ENCODE measurements around the gene GPR107.

GPR107 gene

DNA sequence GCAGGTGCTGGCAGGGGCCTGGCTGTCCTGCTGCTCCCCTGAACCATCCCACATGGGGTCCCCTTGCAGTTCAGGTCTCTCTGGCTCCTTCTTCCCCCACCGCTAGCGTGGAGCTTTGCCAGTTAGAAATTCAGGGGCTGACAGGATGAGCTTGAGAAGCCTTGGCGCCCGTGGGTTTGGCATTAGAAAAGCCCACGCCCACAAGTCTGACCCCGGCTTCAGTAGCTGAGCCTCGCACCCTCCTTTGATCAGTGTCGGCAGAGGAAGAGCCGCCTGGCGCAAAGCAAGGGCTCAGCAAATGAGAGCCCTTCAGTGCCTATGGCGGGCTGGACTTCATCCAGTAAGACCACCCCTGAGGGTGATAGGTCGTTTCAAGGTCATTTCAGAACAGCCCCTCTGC lies 88.3 kb downstream of the GPR107 start:
- H3K27ac Mint-ChIP-seq, result no peak overlapping the region
- peaks cover 39% of the 10 kb centered on the region for H3K4me1 Mint-ChIP-seq
- peaks cover 6% of the 10 kb centered on the region for H3K36me3 Mint-ChIP-seq
- no peaks in the 10 kb centered on the region for H3K9me3 Mint-ChIP-seq
- no peak for ATAC-seq
- H3K4me3 Mint-ChIP-seq, result no peak overlapping the region
- H3K27me3 Mint-ChIP-seq, result peaks cover 33% of the 10 kb centered on the region

DNA sequence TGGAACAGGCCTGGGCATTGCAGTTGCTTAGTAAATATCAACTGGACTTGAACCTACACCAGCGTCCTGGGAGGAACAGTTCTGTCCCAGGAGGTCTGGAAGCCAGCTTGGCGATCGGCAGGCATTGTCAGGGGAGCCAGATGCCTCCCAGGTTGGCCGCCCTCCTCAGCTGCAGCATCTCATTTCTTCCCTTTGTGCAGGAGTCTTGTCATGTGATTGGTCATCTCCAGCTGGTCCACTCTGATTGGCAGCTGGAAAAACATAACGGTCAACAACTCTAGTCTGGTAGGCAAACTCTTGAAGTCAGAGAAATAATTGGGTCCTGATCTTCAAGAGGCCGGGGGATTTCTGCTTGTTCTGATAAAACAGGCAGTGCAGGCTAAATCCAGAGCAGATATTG lies 88.9 kb downstream of the GPR107 start:
- Mint-ChIP-seq H3K36me3 (peaks cover 4% of the 10 kb centered on the region), H3K9me3 (no peaks in the 10 kb centered on the region), H3K4me1 (peaks cover 39% of the 10 kb centered on the region), H3K27me3 (peaks cover 39% of the 10 kb centered on the region), H3K4me3 (no peak overlapping the region), H3K27ac (no peak overlapping the region)
- ATAC-seq, result no peak

GRCh38 chr9:130143279-130143893 lies 89.7 kb downstream of the GPR107 start:
- Mint-ChIP-seq H3K4me3 (no peak overlapping the region), H3K36me3 (peaks cover 4% of the 10 kb centered on the region), H3K4me1 (peaks cover 39% of the 10 kb centered on the region), H3K27me3 (peaks cover 46% of the 10 kb centered on the region), H3K9me3 (no peaks in the 10 kb centered on the region), H3K27ac (peak overlapping the region; percentile 21)
- ATAC-seq, result no peak

DNA sequence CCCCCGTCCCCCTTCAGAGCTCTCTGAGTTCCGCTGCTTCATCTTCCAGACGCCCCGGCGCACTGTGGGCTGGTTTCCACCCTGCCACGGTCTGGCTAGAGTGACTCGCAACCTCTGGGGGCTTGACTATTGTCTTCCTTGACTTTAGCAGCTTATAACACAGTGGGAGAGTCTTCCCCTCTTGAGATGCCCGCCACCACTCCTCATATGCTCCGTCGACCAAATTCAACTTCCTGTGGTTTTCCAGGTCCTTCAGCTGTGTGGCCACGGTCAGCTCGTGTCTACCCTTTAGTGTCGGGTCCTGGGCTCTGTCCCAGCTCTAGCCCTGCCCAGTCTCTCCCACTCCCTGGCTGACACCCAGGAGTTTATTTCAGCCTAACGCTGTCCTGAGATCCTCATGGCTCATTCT lies 90.3 kb downstream of the GPR107 start:
- peaks cover 4% of the 10 kb centered on the region for H3K36me3 Mint-ChIP-seq
- H3K27ac Mint-ChIP-seq, result peak overlapping the region; percentile 21
- ATAC-seq, result peak; percentile 37
- peaks cover 39% of the 10 kb centered on the region for H3K4me1 Mint-ChIP-seq
- H3K27me3 Mint-ChIP-seq, result peaks cover 52% of the 10 kb centered on the region
- H3K9me3 Mint-ChIP-seq, result no peaks in the 10 kb centered on the region
- H3K4me3 Mint-ChIP-seq, result no peak overlapping the region

DNA sequence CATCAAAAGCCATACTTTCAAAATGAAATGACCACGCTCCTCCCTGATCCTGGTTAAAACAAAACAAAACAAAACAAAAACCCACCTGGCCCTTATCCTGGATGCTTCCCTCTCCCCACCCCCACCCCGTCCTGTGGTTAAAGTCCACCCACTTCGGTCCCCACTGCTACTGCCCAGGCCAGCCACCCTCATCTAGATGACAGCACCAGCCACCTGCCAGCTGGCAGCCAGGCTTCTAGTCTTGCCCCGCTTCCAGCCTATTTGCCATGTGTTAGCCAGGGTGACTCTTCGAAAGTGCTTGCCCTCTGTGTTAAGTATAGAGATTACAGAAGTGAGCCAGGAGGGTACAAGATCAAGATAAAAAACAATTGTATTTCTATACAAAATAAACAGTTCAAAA lies 91.0 kb downstream of the GPR107 start:
- no peaks in the 10 kb centered on the region for H3K36me3 Mint-ChIP-seq
- H3K27ac Mint-ChIP-seq, result peak overlapping the region; percentile 21
- no peaks in the 10 kb centered on the region for H3K9me3 Mint-ChIP-seq
- no peak for ATAC-seq
- H3K27me3 Mint-ChIP-seq, result peaks cover 56% of the 10 kb centered on the region
- H3K4me3 Mint-ChIP-seq, result no peak overlapping the region
- H3K4me1 Mint-ChIP-seq, result peaks cover 33% of the 10 kb centered on the region

DNA sequence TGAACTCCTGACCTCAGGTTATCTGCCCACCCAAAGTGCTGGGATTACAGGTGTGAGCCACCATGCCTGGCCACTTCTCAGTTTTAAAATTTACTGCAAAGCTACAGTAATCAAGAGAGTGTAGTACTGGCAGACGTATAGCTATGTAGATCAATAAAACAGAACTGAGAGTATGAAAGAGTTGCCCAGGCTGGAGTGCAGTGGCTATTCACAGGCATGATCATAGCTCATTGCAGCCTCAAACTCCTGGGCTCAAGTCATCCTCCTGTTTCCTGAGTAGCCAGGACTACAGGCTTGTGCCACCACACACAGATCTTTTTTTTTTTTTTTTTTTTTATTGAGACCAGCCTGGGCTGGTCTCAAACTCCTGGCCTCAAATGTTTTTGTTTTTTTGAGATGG lies 92.0 kb downstream of the GPR107 start:
- H3K9me3 Mint-ChIP-seq, result no peaks in the 10 kb centered on the region
- H3K4me3 Mint-ChIP-seq, result no peak overlapping the region
- H3K27me3 Mint-ChIP-seq, result peaks cover 56% of the 10 kb centered on the region
- ATAC-seq, result no peak
- H3K36me3 Mint-ChIP-seq, result no peaks in the 10 kb centered on the region
- H3K27ac Mint-ChIP-seq, result no peak overlapping the region
- H3K4me1 Mint-ChIP-seq, result peaks cover 26% of the 10 kb centered on the region

DNA sequence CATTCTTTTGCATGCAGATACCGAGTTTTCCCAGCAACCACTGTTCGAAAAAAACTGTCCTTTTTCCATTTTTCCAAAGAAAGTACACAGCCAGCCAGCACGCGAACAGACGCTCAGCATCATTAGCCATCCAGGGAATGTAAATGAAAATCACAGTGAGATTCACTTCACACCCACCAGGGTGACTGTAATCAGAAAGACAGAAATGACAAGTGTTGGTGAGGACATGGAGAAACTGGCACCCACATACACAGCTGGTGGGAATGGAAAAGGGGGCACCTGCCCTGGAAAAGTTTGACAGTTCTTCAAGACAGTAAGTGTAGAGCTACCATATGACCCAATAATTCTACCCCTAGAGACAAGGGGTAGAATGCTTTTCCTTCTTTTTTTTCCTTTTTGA lies 93.5 kb downstream of the GPR107 start:
- no peak for ATAC-seq
- H3K9me3 Mint-ChIP-seq, result no peaks in the 10 kb centered on the region
- H3K27me3 Mint-ChIP-seq, result peaks cover 56% of the 10 kb centered on the region
- no peak overlapping the region for H3K4me3 Mint-ChIP-seq
- H3K4me1 Mint-ChIP-seq, result peaks cover 15% of the 10 kb centered on the region
- no peaks in the 10 kb centered on the region for H3K36me3 Mint-ChIP-seq
- H3K27ac Mint-ChIP-seq, result no peak overlapping the region

DNA sequence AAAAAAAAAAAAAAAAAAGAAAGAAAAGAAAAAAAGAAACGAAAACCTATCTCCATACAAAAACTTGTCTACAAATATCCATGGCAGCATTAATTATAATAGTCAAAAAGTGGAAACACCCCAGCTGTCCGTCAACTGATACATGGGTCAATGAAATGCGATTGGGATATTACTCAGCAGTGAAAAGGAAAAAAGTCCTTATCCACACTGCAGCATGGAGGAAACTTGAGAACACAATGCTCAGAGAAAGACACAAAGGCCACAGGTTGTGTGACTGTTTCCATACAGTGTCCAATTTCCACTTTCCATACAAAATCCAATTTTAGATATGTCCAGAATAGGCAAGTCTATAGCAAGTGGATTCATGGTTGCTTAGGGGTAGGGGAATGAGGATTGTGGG lies 94.2 kb downstream of the GPR107 start:
- ATAC-seq, result no peak
- H3K4me3 Mint-ChIP-seq, result no peak overlapping the region
- peaks cover 56% of the 10 kb centered on the region for H3K27me3 Mint-ChIP-seq
- H3K27ac Mint-ChIP-seq, result no peak overlapping the region
- no peaks in the 10 kb centered on the region for H3K36me3 Mint-ChIP-seq
- peaks cover 15% of the 10 kb centered on the region for H3K4me1 Mint-ChIP-seq
- H3K9me3 Mint-ChIP-seq, result no peaks in the 10 kb centered on the region

DNA sequence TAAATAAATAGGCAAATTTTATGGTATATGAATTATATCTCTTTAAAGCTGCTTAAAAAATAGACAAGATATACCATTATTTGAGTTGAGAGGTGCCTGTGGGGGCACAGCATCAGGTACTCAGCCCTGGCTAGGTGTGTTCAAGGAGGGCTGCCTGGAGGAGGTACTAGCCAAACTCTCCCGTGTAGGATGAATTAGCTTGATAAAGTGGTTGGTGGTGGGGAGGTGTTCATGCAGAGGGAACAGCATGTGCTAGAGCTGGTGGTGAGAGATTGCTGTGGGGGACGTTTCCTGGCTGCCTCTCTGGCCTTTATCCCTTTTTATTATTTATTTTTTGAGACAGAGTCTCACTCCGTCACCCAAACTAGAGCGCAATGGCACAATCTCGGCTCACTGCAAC lies 95.3 kb downstream of the GPR107 start:
- Mint-ChIP-seq H3K27me3 (peaks cover 48% of the 10 kb centered on the region), H3K9me3 (no peaks in the 10 kb centered on the region), H3K4me1 (peaks cover 8% of the 10 kb centered on the region), H3K4me3 (no peak overlapping the region), H3K36me3 (no peaks in the 10 kb centered on the region), H3K27ac (no peak overlapping the region)
- ATAC-seq, result no peak

DNA sequence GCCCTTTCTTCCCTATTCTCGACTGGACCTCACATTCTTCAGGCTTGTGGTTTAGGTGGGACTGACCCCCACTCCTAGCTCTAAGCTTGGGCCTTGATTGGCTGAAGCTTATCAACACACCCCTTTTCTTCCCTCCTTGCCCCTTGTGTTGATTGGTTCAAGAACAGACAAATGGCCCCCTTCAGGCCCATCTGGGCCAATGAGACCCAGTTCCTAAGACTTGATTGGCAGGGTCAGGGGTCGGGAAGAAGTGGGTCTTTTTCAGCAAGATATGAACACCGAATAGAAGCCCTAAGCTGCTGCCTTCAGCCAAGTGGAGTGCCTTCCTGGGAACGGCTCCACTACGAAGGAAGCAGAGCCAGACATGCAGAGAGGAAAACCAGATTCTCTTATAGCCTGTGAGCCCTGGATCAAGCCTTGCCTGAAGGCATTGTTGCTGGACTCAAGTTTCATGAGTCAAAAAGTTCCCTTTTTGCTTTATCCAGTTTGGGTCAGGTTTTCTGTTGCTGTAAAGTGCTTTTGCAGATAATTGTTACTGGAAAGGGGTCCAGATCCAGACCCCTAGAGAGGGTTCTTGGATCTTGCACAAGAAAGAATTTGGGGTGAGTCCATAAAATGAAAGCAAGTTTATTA lies 96.1 kb downstream of the GPR107 start:
- H3K27me3 Mint-ChIP-seq, result peaks cover 40% of the 10 kb centered on the region
- peaks cover under 1% of the 10 kb centered on the region for H3K4me1 Mint-ChIP-seq
- no peak overlapping the region for H3K27ac Mint-ChIP-seq
- H3K36me3 Mint-ChIP-seq, result no peaks in the 10 kb centered on the region
- H3K9me3 Mint-ChIP-seq, result no peaks in the 10 kb centered on the region
- no peak for ATAC-seq
- H3K4me3 Mint-ChIP-seq, result no peak overlapping the region

GRCh38 chr9:130150779-130151382 lies 97.2 kb downstream of the GPR107 start:
- Mint-ChIP-seq H3K27ac (no peak overlapping the region), H3K4me1 (no peaks in the 10 kb centered on the region), H3K36me3 (no peaks in the 10 kb centered on the region), H3K4me3 (no peak overlapping the region), H3K27me3 (peaks cover 35% of the 10 kb centered on the region), H3K9me3 (no peaks in the 10 kb centered on the region)
- ATAC-seq, result no peak

DNA sequence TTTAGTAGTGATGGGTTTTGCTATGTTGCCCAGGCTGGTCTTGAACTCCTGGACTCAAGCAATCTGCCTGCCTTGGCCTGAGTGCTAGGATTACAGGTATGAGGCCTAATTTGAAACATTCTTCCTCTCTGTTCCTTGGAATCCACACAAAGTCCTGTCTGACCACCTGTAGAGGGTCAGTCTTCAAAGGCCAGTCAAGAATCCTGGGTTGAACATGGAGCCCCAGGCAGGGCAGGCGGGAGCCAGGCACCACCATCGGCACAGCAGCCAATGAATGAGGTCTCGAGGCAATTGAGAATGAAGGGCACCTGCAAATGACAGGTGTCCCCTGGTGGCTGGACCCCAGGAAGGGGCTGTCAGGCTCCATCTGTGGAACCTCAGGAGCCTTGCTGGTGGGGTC lies 101.1 kb downstream of the GPR107 start:
- ATAC-seq, result no peak
- no peaks in the 10 kb centered on the region for H3K4me1 Mint-ChIP-seq
- no peaks in the 10 kb centered on the region for H3K27me3 Mint-ChIP-seq
- no peak overlapping the region for H3K4me3 Mint-ChIP-seq
- no peaks in the 10 kb centered on the region for H3K9me3 Mint-ChIP-seq
- no peaks in the 10 kb centered on the region for H3K36me3 Mint-ChIP-seq
- H3K27ac Mint-ChIP-seq, result no peak overlapping the region

DNA sequence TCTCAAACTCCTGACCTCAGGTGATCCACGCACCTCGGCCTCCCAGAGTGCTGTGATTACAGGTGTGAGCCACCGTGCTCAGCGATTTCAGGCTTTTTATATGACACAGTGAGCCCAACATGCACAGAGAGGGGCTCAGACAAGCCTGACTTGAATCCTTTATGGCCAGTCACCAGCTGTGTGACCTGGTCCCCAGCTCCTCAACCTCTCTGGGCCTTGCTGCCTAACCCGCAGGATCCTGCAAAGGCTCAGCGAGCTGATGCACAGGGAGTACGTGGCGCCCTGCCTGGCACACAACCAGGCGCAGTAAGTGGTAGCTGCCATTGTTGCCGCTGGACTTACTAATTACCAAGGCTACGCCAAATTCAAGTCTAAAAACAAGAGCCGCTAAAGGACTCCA lies 101.9 kb downstream of the GPR107 start:
- H3K36me3 Mint-ChIP-seq, result no peaks in the 10 kb centered on the region
- H3K4me1 Mint-ChIP-seq, result no peaks in the 10 kb centered on the region
- no peaks in the 10 kb centered on the region for H3K27me3 Mint-ChIP-seq
- H3K4me3 Mint-ChIP-seq, result no peak overlapping the region
- H3K27ac Mint-ChIP-seq, result no peak overlapping the region
- H3K9me3 Mint-ChIP-seq, result no peaks in the 10 kb centered on the region
- ATAC-seq, result no peak

DNA sequence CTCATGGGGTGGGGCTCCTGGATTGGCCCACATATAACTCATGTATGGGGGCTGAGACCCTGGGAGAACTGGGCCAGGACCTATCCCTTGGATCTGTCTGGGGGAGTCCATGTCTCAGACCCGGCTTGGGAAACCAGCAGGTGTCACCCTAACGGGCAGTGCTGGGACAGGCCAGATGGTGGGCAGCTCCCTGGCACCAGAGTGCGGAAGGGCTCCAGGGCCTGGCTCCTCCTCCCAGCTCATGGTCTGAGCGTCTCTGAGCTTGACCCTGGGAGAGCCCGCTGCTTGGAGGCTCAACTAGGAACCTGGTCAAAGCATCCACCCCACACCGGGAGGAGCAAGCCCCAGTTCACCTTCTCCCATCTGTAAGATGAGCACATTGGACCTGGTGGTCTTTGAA lies 103.0 kb downstream of the GPR107 start:
- Mint-ChIP-seq H3K36me3 (no peaks in the 10 kb centered on the region), H3K27me3 (no peaks in the 10 kb centered on the region), H3K9me3 (no peaks in the 10 kb centered on the region), H3K4me1 (no peaks in the 10 kb centered on the region), H3K4me3 (no peak overlapping the region), H3K27ac (no peak overlapping the region)
- ATAC-seq, result no peak

DNA sequence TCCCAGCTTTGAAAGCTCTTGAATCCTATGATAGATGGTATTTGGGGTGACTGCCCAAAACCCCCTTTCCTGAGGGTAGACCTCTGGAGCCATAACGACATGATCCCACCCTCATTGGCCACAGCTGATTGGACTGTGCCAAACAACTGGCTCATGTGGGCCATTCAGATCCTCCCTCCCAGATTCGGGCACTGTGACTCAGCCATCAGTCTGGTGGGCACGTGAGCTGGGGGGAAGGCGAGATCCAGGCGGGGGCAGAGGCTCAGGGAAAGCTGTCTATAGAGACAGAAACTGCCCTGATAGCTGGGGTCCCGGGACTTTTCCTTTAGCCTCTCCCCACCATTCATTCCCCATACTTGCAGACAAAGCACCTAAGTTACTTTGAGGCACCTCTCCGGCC lies 103.4 kb downstream of the GPR107 start:
- no peaks in the 10 kb centered on the region for H3K27me3 Mint-ChIP-seq
- H3K36me3 Mint-ChIP-seq, result no peaks in the 10 kb centered on the region
- no peak for ATAC-seq
- no peak overlapping the region for H3K4me3 Mint-ChIP-seq
- H3K9me3 Mint-ChIP-seq, result no peaks in the 10 kb centered on the region
- H3K4me1 Mint-ChIP-seq, result no peaks in the 10 kb centered on the region
- H3K27ac Mint-ChIP-seq, result no peak overlapping the region

- no peak overlapping the region for H3K27ac Mint-ChIP-seq
- no peaks in the 10 kb centered on the region for H3K9me3 Mint-ChIP-seq
- no peaks in the 10 kb centered on the region for H3K4me1 Mint-ChIP-seq
- no peaks in the 10 kb centered on the region for H3K36me3 Mint-ChIP-seq
- H3K27me3 Mint-ChIP-seq, result no peaks in the 10 kb centered on the region
- ATAC-seq, result no peak
- H3K4me3 Mint-ChIP-seq, result no peak overlapping the region
These were observed 104.3 kb downstream of the GPR107 start for GRCh38 chr9:130158001-130158400.

All from stimulated activated memory B cell treated with anti-CD40 and anti-IgM and Interleukin-4, amounts not matched to agents 10 μg/mL and 1 μg/mL and 100 μg/mL, for 72 hours (primary cell).